ENCODE results near the gene DDX59. TPM values are rescaled to one million over a fixed set of nuclear protein-coding genes. Genes with fewer than 3 reads are reported as not detected.

Gene DDX59
- polyA plus RNA-seq, 1 donor (not counting 4 experiments of a cell fraction or from before 2014, with no cell fraction given): 14.4 TPM

DNA sequence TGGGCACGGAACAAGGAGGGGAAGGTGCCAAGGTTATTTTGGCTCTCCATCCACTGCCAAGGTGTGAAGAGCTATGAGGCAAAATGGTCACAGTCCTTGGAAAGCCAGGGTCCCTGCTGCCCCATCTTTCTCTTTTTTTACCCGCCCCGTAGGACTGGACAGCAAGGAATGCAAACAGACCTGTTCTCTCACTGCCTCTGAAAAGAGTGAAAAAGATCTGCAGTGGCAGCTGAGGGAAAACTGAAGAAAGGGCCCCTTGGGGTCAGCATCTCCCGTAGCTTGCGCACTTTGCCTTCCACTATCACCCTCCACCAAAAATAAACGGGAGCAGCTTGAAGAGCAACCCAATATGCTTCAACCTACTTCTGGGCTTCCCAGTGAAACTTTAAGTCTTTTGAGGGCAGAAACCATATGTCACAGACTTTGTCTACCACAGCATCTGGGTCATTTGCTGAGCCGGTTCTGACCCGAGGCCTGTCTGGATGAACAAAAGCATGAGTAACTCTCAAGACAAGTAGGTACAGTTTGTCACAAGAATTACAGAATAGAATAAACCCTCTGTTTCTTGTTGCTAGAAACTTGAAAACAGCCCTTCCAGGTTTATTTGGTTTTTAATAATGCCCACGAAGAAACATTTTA is 39.7 kb downstream of the DDX59 start:
- Histone ChIP-seq H3K36me3 (ENCODE audit: control insufficient read depth in 2 of 2, extremely low read depth in 1 of 2, insufficient read depth in 2 of 2, low read length in 2 of 2) (no peaks in the 10 kb centered on the region), H3K4me1 (ENCODE audit: control insufficient read depth, extremely low read depth, insufficient read depth, low read length) (peaks cover 15% of the 10 kb centered on the region), H3K4me3 (ENCODE audit: control insufficient read depth in 2 of 3, extremely low read depth in 1 of 3, insufficient read depth in 2 of 3, low read depth in 1 of 3, low read length in 3 of 3) (no peak overlapping the region), H3K9ac (ENCODE audit: control insufficient read depth, extremely low read depth, insufficient read depth, low read length) (no peak overlapping the region), H4K20me1 (ENCODE audit: control insufficient read depth, extremely low read depth, insufficient read depth, low read length) (no peaks in the 10 kb centered on the region), H3K9me1 (ENCODE audit: control insufficient read depth, extremely low read depth, insufficient read depth, low read length) (no peaks in the 10 kb centered on the region), H2AFZ (ENCODE audit: control insufficient read depth, low read length) (peak overlapping the region; percentile 34), H3K9me3 (ENCODE audit: control insufficient read depth, low read depth, low read length) (no peaks in the 10 kb centered on the region), H3K4me2 (ENCODE audit: control insufficient read depth, extremely low read depth, insufficient read depth, low read depth, low read length) (no peak overlapping the region), H3K27ac (ENCODE audit: control insufficient read depth, insufficient read depth, low read length) (no peak overlapping the region), H3K27me3 (ENCODE audit: control insufficient read depth, extremely low read depth, insufficient read depth, low read length) (no peaks in the 10 kb centered on the region), H3K79me2 (ENCODE audit: control insufficient read depth, insufficient read depth, low read length) (no peaks in the 10 kb centered on the region)
- dilution Hi-C loops (cut with MboI; ENCODE audit: extremely low pct_ligation_motif_present, low sequenced_read_pairs): no loop called here
- DNase-seq (ENCODE audit: low read depth, low spot score): no peak
- TF ChIP-seq EZH2 (IDR thresholded peaks at IDR 0.05; ENCODE audit: low read length): no peak
- TF ChIP-seq, protein P1, sequence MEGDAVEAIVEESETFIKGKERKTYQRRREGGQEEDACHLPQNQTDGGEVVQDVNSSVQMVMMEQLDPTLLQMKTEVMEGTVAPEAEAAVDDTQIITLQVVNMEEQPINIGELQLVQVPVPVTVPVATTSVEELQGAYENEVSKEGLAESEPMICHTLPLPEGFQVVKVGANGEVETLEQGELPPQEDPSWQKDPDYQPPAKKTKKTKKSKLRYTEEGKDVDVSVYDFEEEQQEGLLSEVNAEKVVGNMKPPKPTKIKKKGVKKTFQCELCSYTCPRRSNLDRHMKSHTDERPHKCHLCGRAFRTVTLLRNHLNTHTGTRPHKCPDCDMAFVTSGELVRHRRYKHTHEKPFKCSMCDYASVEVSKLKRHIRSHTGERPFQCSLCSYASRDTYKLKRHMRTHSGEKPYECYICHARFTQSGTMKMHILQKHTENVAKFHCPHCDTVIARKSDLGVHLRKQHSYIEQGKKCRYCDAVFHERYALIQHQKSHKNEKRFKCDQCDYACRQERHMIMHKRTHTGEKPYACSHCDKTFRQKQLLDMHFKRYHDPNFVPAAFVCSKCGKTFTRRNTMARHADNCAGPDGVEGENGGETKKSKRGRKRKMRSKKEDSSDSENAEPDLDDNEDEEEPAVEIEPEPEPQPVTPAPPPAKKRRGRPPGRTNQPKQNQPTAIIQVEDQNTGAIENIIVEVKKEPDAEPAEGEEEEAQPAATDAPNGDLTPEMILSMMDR (optimal IDR thresholded peaks at IDR 0.05 in 1 of 3, IDR thresholded peaks at IDR 0.05 in 1 of 3, conservative IDR thresholded peaks at IDR 0.05 in 1 of 3; ENCODE audit: extremely low read depth in 1 of 3, insufficient read depth in 2 of 3, low read length in 3 of 3): no peak
- FAIRE-seq: no peak

DNA sequence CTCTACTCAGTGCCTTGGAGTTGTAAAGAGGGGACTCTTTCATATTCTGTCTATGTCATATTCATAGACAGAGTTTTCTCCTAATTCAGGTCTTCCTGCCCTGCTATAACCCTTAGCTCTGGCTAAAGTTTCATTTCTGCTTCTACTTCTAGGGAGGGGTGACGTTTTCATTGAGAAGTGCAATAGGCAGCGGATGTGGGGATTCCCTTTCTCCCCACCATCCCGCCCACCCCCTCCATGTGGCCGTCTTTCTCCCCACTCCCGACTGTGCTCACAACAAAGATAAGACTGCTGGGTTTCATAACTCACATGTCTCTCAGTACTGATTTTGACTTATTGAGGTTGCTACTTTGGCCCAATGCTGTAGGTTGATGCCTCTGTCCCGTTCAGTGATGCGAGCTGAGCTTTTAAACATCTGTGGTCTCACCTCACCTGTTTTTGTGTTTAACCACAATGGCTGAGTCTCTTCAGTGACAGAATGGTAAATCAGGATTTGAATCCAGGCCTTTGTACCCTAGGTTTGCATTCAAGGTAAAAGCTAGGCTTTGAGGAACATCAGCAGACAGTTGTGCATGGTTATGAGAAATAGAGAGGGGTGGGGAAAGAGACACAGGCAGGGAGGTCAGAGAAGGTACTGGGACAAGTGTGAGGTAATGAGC is 41.4 kb downstream of the DDX59 start:
- H3K79me2 ChIP-seq (ENCODE audit: control insufficient read depth, insufficient read depth, low read length): no peaks in the 10 kb centered on the region
- H3K27me3 ChIP-seq (ENCODE audit: control insufficient read depth, extremely low read depth, insufficient read depth, low read length): no peaks in the 10 kb centered on the region
- no peaks in the 10 kb centered on the region for H3K36me3 ChIP-seq (ENCODE audit: control insufficient read depth in 2 of 2, extremely low read depth in 1 of 2, insufficient read depth in 2 of 2, low read length in 2 of 2)
- H3K4me3 ChIP-seq (ENCODE audit: control insufficient read depth in 2 of 3, extremely low read depth in 1 of 3, insufficient read depth in 2 of 3, low read depth in 1 of 3, low read length in 3 of 3): no peak overlapping the region
- H3K9me3 ChIP-seq (ENCODE audit: control insufficient read depth, low read depth, low read length): no peaks in the 10 kb centered on the region
- H3K27ac ChIP-seq (ENCODE audit: control insufficient read depth, insufficient read depth, low read length): no peak overlapping the region
- dilution Hi-C loops (cut with MboI; ENCODE audit: extremely low pct_ligation_motif_present, low sequenced_read_pairs): no loop called here
- H3K9me1 ChIP-seq (ENCODE audit: control insufficient read depth, extremely low read depth, insufficient read depth, low read length): no peaks in the 10 kb centered on the region
- H3K4me1 ChIP-seq (ENCODE audit: control insufficient read depth, extremely low read depth, insufficient read depth, low read length): peaks cover 24% of the 10 kb centered on the region
- no peak overlapping the region for H3K4me2 ChIP-seq (ENCODE audit: control insufficient read depth, extremely low read depth, insufficient read depth, low read depth, low read length)
- no peak for FAIRE-seq
- H3K9ac ChIP-seq (ENCODE audit: control insufficient read depth, extremely low read depth, insufficient read depth, low read length): no peak overlapping the region
- H4K20me1 ChIP-seq (ENCODE audit: control insufficient read depth, extremely low read depth, insufficient read depth, low read length): no peaks in the 10 kb centered on the region
- peak overlapping the region; percentile 49 for H2AFZ ChIP-seq (ENCODE audit: control insufficient read depth, low read length)
- TF ChIP-seq EZH2 (IDR thresholded peaks at IDR 0.05; ENCODE audit: low read length): no peak
- TF ChIP-seq, protein P1 (optimal IDR thresholded peaks at IDR 0.05 in 1 of 3, IDR thresholded peaks at IDR 0.05 in 1 of 3, conservative IDR thresholded peaks at IDR 0.05 in 1 of 3; ENCODE audit: extremely low read depth in 1 of 3, insufficient read depth in 2 of 3, low read length in 3 of 3): no peak
- DNase-seq (ENCODE audit: low read depth, low spot score): no peak

Data from keratinocyte (primary cell).